Parathyroid adenoma (tissue), 2 donors: Measurements from ENCODE around the gene ETNK2.
A peak's percentile ranks its signal among the peaks of the same experiment; 100 is the strongest.

ENCODE experiments used
- H2AFZ ChIP-seq: fragments of 300-600 bp; sonication (generic); one replicate; pipeline ENCODE4 v1.7.0; 2017; ENCODE audit warnings: antibody characterized with exemption, mild to moderate bottlenecking
- H3K27ac ChIP-seq: fragments of 300-600 bp; sonication (generic); one replicate; pipeline ENCODE4 v1.7.0; 2017
- H3K27me3 ChIP-seq: fragments of 300-600 bp; sonication (generic); one replicate; pipeline ENCODE4 v1.7.0; 2017; ENCODE audit warnings: low read length; ENCODE audit not compliant: control insufficient read depth, insufficient read depth
- H3K36me3 ChIP-seq: fragments of 300-600 bp; sonication (generic); one replicate; pipeline ENCODE4 v1.7.0; 2017; ENCODE audit warnings: low read length; ENCODE audit not compliant: control insufficient read depth, insufficient read depth
- H3K4me1 ChIP-seq: fragments of 300-600 bp; sonication (generic); one replicate; pipeline ENCODE4 v1.7.0; 2017; ENCODE audit warnings: control low read depth
- H3K4me2 ChIP-seq: fragments of 300-600 bp; sonication (generic); one replicate; pipeline ENCODE4 v1.7.0; 2017; ENCODE audit warnings: low read length
- H3K4me3 ChIP-seq: fragments of 300-600 bp; sonication (generic); one replicate; pipeline ENCODE4 v1.7.0; 2017; ENCODE audit warnings: low read depth, low read length
- H3K79me2 ChIP-seq: fragments of 300-600 bp; sonication (generic); one replicate; pipeline ENCODE4 v1.7.0; 2017; ENCODE audit warnings: control low read depth
- H3K9ac ChIP-seq: fragments of 300-600 bp; sonication (generic); one replicate; pipeline ENCODE4 v1.7.0; 2017; ENCODE audit warnings: mild to moderate bottlenecking
- H3K9me3 ChIP-seq: fragments of 300-600 bp; sonication (generic); one replicate; pipeline ENCODE4 v1.7.0; 2017; ENCODE audit warnings: low read length; ENCODE audit not compliant: control insufficient read depth
- CTCF ChIP-seq: fragments of 300-600 bp; sonication (generic); IDR thresholded peaks from one replicate; pipeline ENCODE4 v1.7.0; 2017; ENCODE audit warnings: antibody characterized with exemption, mild to moderate bottlenecking
- donor health status: primary hyperparathyroidism.

The ETNK2 gene

GRCh38 chr1:204155881-204156280, 4.0 kb upstream of the ETNK2 start:
- Histone ChIP-seq H3K36me3 (no peaks in the 10 kb centered on the region), H3K4me1 (peaks cover 4% of the 10 kb centered on the region), H3K79me2 (no peaks in the 10 kb centered on the region), H3K9me3 (no peaks in the 10 kb centered on the region), H3K4me3 (no peak overlapping the region), H3K27ac (no peak overlapping the region), H3K27me3 (no peaks in the 10 kb centered on the region), H3K4me2 (no peak overlapping the region), H3K9ac (no peak overlapping the region), H2AFZ (no peak overlapping the region)
- TF ChIP-seq CTCF: no peak

- Histone ChIP-seq H2AFZ (no peak overlapping the region), H3K27ac (no peak overlapping the region), H3K9me3 (no peaks in the 10 kb centered on the region), H3K79me2 (no peaks in the 10 kb centered on the region), H3K4me3 (no peak overlapping the region), H3K27me3 (no peaks in the 10 kb centered on the region), H3K36me3 (no peaks in the 10 kb centered on the region), H3K4me2 (no peak overlapping the region), H3K9ac (no peak overlapping the region), H3K4me1 (peaks cover 11% of the 10 kb centered on the region)
- no peak for TF ChIP-seq CTCF
Measured at GRCh38 chr1:204154568-204155255, 2.9 kb upstream of the ETNK2 start.

- no peak for TF ChIP-seq CTCF
- Histone ChIP-seq H3K27me3 (no peaks in the 10 kb centered on the region), H3K9ac (no peak overlapping the region)
Measured at GRCh38 chr1:204153667-204154066, 1.8 kb upstream of the ETNK2 start.

GRCh38 chr1:204152310-204153044, 633 bp upstream of the ETNK2 start:
- Histone ChIP-seq H3K27me3 (no peaks in the 10 kb centered on the region), H3K4me2 (peak overlapping the region; percentile 75), H3K4me1 (peaks cover 11% of the 10 kb centered on the region), H3K79me2 (no peaks in the 10 kb centered on the region), H3K4me3 (peak overlapping the region; percentile 58), H3K9ac (no peak overlapping the region), H3K36me3 (no peaks in the 10 kb centered on the region), H3K9me3 (no peaks in the 10 kb centered on the region), H2AFZ (peak overlapping the region; percentile 62), H3K27ac (no peak overlapping the region)
- TF ChIP-seq CTCF: no peak

More at GRCh38 chr1:204153667-204154066, 1.8 kb upstream of the ETNK2 start:
- Histone ChIP-seq H3K4me3 (no peak overlapping the region), H3K9me3 (no peaks in the 10 kb centered on the region), H3K79me2 (no peaks in the 10 kb centered on the region), H3K4me2 (no peak overlapping the region), H3K4me1 (peaks cover 11% of the 10 kb centered on the region), H3K27ac (no peak overlapping the region), H3K36me3 (no peaks in the 10 kb centered on the region), H2AFZ (no peak overlapping the region)
